ENCODE measurements around the gene MATN1.

The MATN1 gene

GRCh38 chr1:30757352-30758120, 34.2 kb upstream of the MATN1 start, which contains the start of gene LAPTM5:
Gene LAPTM5 (minus strand): TSS chr1:30757774. CDS start chr1:30757745, 29 bp downstream.
- FAIRE-seq = no peak

- no peak for FAIRE-seq
Measured at GRCh38 chr1:30756545-30757351, 33.4 kb upstream of the MATN1 start.

- FAIRE-seq = no peak
Measured at GRCh38 chr1:30756206-30756544, 32.8 kb upstream of the MATN1 start.

GRCh38 chr1:30755746-30756145, 32.4 kb upstream of the MATN1 start:
- no peak for FAIRE-seq

GRCh38 chr1:30755334-30755733, 31.9 kb upstream of the MATN1 start:
- no peak for FAIRE-seq

- FAIRE-seq = no peak
Measured at GRCh38 chr1:30754684-30755171, 31.3 kb upstream of the MATN1 start.

- no peak for FAIRE-seq
Measured at GRCh38 chr1:30753660-30754123, 30.3 kb upstream of the MATN1 start.

- FAIRE-seq = no peak
Measured at GRCh38 chr1:30753118-30753517, 29.7 kb upstream of the MATN1 start.

- FAIRE-seq = no peak
Measured at GRCh38 chr1:30752651-30752908, 29.2 kb upstream of the MATN1 start.

- no peak for FAIRE-seq
Measured at GRCh38 chr1:30751830-30752650, 28.7 kb upstream of the MATN1 start.

- FAIRE-seq = no peak
Measured at GRCh38 chr1:30750731-30751291, 27.4 kb upstream of the MATN1 start.

GRCh38 chr1:30749691-30750583, 26.6 kb upstream of the MATN1 start:
- FAIRE-seq = no peak

- no peak for FAIRE-seq
Measured at GRCh38 chr1:30748699-30749401, 25.5 kb upstream of the MATN1 start.

GRCh38 chr1:30748098-30748698, 24.8 kb upstream of the MATN1 start:
- no peak for FAIRE-seq

GRCh38 chr1:30747033-30748008, 23.9 kb upstream of the MATN1 start:
- FAIRE-seq = no peak

- no peak for FAIRE-seq
Measured at GRCh38 chr1:30746212-30747032, 23.0 kb upstream of the MATN1 start.

GRCh38 chr1:30745834-30746208, 22.4 kb upstream of the MATN1 start:
- no peak for FAIRE-seq

GRCh38 chr1:30745156-30745833, 21.9 kb upstream of the MATN1 start:
- FAIRE-seq = no peak
